RWPE1 (cell line): ENCODE measurements around the gene FILIP1L.

Source experiments
- CTCF ChIA-PET: fragments of 350-600 bp; sonication (Branson Sonifier 250); formaldehyde crosslinking; extraction: SDS; loops from one replicate; lab custom pipeline; 2021; lab: Yijun Ruan, JAX
- POLR2A ChIA-PET: fragments of 400-600 bp; formaldehyde crosslinking; extraction: SDS; loops from one replicate; lab custom pipeline; 2020; ENCODE audit warnings: antibody characterized with exemption; ENCODE audit not compliant: low non-redundant PET; lab: Yijun Ruan, JAX
- DNase-seq: peaks from one replicate; pipeline ENCODE4 v3.0.0; 2012; ENCODE audit warnings: low spot score
- H3K27ac ChIP-seq: fragments of 450-650 bp; 2 replicates; pipeline ENCODE4 v1.5.1; 2017
- CTCF ChIP-seq: fragments of 450-650 bp; conservative IDR thresholded peaks from 2 replicates; pipeline ENCODE4 v1.5.1; 2017; ENCODE audit warnings: low read depth, mild to moderate bottlenecking

Gene FILIP1L

GRCh38 chr3:99794485-99794884, 319.8 kb downstream of the FILIP1L start:
- TF ChIP-seq CTCF: no peak
- no peak for DNase-seq
- ChIA-PET CTCF (no interaction called here), POLR2A (no interaction called here)
- H3K27ac ChIP-seq: no peak overlapping the region

DNA sequence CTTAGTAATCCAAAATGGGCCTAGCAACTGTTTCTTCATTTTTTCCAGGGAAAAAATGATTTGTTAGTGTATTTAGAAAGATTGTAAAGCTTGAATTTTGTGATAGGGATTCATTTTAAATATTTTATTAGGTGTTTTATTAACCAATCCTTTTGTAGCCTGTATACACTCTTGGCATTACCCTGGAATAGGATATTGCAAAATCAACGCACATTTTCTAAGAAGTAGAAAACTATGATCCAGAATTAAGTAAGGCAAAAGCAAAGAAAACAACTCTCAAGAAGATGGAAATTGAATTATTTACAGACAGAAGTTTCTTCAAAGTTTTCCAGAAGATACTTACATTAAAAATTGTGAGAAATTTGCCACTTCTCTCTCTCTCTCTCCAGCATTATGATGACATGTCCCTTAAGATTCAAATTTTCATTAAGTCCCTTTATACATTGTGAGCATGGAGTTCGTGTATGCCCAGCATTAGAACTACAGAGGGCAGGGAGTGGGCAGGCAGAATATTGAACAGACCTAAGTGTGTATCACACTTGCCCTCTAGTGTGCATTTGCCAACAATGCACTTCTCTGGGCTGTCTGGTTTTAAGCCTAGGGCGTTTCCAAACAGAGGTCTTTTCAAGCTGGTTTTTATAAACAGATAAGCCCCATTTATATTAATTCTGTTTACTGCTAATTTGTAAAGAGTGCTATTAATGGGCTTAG, 325.1 kb downstream of the FILIP1L start:
- peak; percentile 68 for TF ChIP-seq CTCF
- peak; percentile 54 for DNase-seq
- no peak overlapping the region for H3K27ac ChIP-seq
- POLR2A ChIA-PET: no interaction called here
- CTCF ChIA-PET: interaction anchor here (0.6 to 1.0 kb wide), 6 partner anchors 12 to 375 kb away, joined by 3 to 5 read pairs (median 4); no protein-coding TSS in a partner anchor
